DND-41 (cell line): ENCODE results near the gene KCNB1.

ENCODE experiments used
- ATAC-seq: fragments of 200-7000 bp; cut with Tn5 transposase; 3 replicates; pipeline ENCODE4 v1.9.1; 2021; ENCODE audit warnings: low read depth; ENCODE audit not compliant: insufficient read depth
- DNase-seq: peaks from one replicate; pipeline ENCODE4 v3.0.0-alpha.2; 2020
- H2AFZ ChIP-seq: 2 replicates; pipeline ENCODE4 v1.6.0; 2012; ENCODE audit warnings: low read depth, low read length
- H3K27ac ChIP-seq: 2 replicates; pipeline ENCODE4 v1.5.1; 2012; ENCODE audit warnings: low read length, inconsistent platforms
- H3K27me3 ChIP-seq: fragments of 200-600 bp; sonication (generic); 2 replicates; pipeline ENCODE4 v1.6.0; 2012; ENCODE audit warnings: low read length, mild to moderate bottlenecking, inconsistent platforms; ENCODE audit not compliant: insufficient read depth, poor library complexity
- H3K36me3 ChIP-seq: 2 replicates; pipeline ENCODE4 v1.5.1; 2012; ENCODE audit warnings: low read length, inconsistent platforms; ENCODE audit not compliant: insufficient read depth
- H3K4me1 ChIP-seq: 2 replicates; pipeline ENCODE4 v1.5.1; 2012; ENCODE audit warnings: mild to moderate bottlenecking, low read length; ENCODE audit not compliant: insufficient read depth
- H3K4me2 ChIP-seq: 2 replicates; pipeline ENCODE4 v1.6.0; 2012; ENCODE audit warnings: mild to moderate bottlenecking, moderate library complexity, low read length, inconsistent platforms; ENCODE audit not compliant: insufficient read depth
- H3K4me3 ChIP-seq, 2 experiments: fragments of 200-600 bp in 1 of 2; shearing (Covaris generic) in 1 of 2; 2 replicates each; pipeline ENCODE4 v1.5.1; 2012 to 2016; ENCODE audit warnings: inconsistent platforms in 2 of 2, low read length in 2 of 2, mild to moderate bottlenecking in 2 of 2, low read depth in 1 of 2, moderate library complexity in 1 of 2
- H3K79me2 ChIP-seq: 2 replicates; pipeline ENCODE4 v1.6.0; 2012; ENCODE audit warnings: low read length, inconsistent platforms; ENCODE audit not compliant: insufficient read depth
- H3K9ac ChIP-seq: 2 replicates; pipeline ENCODE4 v1.6.0; 2012; ENCODE audit warnings: low read depth, mild to moderate bottlenecking, inconsistent platforms, low read length, moderate library complexity
- H3K9me3 ChIP-seq: 2 replicates; pipeline ENCODE4 v1.5.1; 2012; ENCODE audit warnings: low read length, moderate library complexity, mild to moderate bottlenecking, inconsistent platforms; ENCODE audit not compliant: insufficient read depth, severe bottlenecking
- H4K20me1 ChIP-seq: 2 replicates; pipeline ENCODE4 v1.6.0; 2012; ENCODE audit warnings: low read length; ENCODE audit not compliant: insufficient read depth
- CTCF ChIP-seq: IDR thresholded peaks from 2 replicates; pipeline ENCODE4 v1.5.1; 2012; ENCODE audit warnings: borderline replicate concordance, low read length, moderate library complexity, mild to moderate bottlenecking; ENCODE audit not compliant: poor library complexity, severe bottlenecking; ENCODE audit errors: extremely low read depth
- EZH2 ChIP-seq: IDR thresholded peaks from 3 replicates; pipeline ENCODE4 v1.6.1; 2012; ENCODE audit warnings: borderline replicate concordance, low read depth, mild to moderate bottlenecking, moderate library complexity, low read length, inconsistent platforms; ENCODE audit not compliant: severe bottlenecking

KCNB1 gene

GRCh38 chr20:49432550-49432949 is 49.9 kb downstream of the KCNB1 start:
- ATAC-seq (no peak), DNase-seq (no peak)
- Histone ChIP-seq H3K27ac (no peak overlapping the region), H3K27me3 (no peaks in the 10 kb centered on the region), H3K79me2 (no peaks in the 10 kb centered on the region), H3K4me1 (no peaks in the 10 kb centered on the region), H3K9me3 (no peaks in the 10 kb centered on the region), H3K9ac (no peak overlapping the region), H4K20me1 (no peaks in the 10 kb centered on the region), H3K36me3 (no peaks in the 10 kb centered on the region), H3K4me3 (no peak overlapping the region), H3K4me2 (no peak overlapping the region), H2AFZ (no peak overlapping the region)
- TF ChIP-seq CTCF (no peak), EZH2 (no peak)

GRCh38 chr20:49431329-49431728 is 51.1 kb downstream of the KCNB1 start:
- Histone ChIP-seq H3K4me3 (no peak overlapping the region), H3K4me1 (no peaks in the 10 kb centered on the region), H3K27ac (no peak overlapping the region), H3K79me2 (no peaks in the 10 kb centered on the region), H3K9me3 (no peaks in the 10 kb centered on the region), H3K27me3 (peaks cover 1% of the 10 kb centered on the region), H3K36me3 (no peaks in the 10 kb centered on the region), H3K4me2 (no peak overlapping the region), H2AFZ (no peak overlapping the region), H4K20me1 (no peaks in the 10 kb centered on the region), H3K9ac (no peak overlapping the region)
- TF ChIP-seq EZH2 (no peak), CTCF (no peak)
- DNase-seq = no peak
- ATAC-seq = no peak

GRCh38 chr20:49430320-49430719 is 52.1 kb downstream of the KCNB1 start:
- Histone ChIP-seq H3K36me3 (no peaks in the 10 kb centered on the region), H3K9me3 (no peaks in the 10 kb centered on the region), H3K27ac (no peak overlapping the region), H2AFZ (no peak overlapping the region), H3K9ac (no peak overlapping the region), H3K79me2 (no peaks in the 10 kb centered on the region), H3K27me3 (peaks cover 3% of the 10 kb centered on the region), H3K4me3 (no peak overlapping the region), H3K4me1 (no peaks in the 10 kb centered on the region), H4K20me1 (no peaks in the 10 kb centered on the region), H3K4me2 (no peak overlapping the region)
- TF ChIP-seq CTCF (no peak), EZH2 (no peak)
- DNase-seq (no peak), ATAC-seq (no peak)
